ENCODE results near the gene IGF2R.
"Not testable (repeated sequence)": the region's sequence is repeated elsewhere in the genome, so short reads cannot be mapped to it uniquely, and the experiment has no call there.

IGF2R gene

GRCh38 chr6:160095146-160095845 lies 126.4 kb downstream of the IGF2R start:
- no peak for DNase-seq (ENCODE audit: low spot score)

- DNase-seq (ENCODE audit: low spot score), result no peak
Measured at GRCh38 chr6:160101277-160102205, 132.7 kb downstream of the IGF2R start.

- DNase-seq (ENCODE audit: low spot score), result no peak
Measured at GRCh38 chr6:160102399-160102798, 133.5 kb downstream of the IGF2R start.

GRCh38 chr6:160102956-160103824 lies 134.3 kb downstream of the IGF2R start:
- DNase-seq (ENCODE audit: low spot score), result peak; percentile 40

GRCh38 chr6:160103825-160104100 lies 134.9 kb downstream of the IGF2R start:
- DNase-seq (ENCODE audit: low spot score), result no peak

- DNase-seq (ENCODE audit: low spot score), result no peak
Measured at GRCh38 chr6:160104821-160105517, 136.1 kb downstream of the IGF2R start.

- no peak for DNase-seq (ENCODE audit: low spot score)
Measured at GRCh38 chr6:160106010-160106409, 137.1 kb downstream of the IGF2R start.

GRCh38 chr6:160106701-160107100 lies 137.8 kb downstream of the IGF2R start:
- no peak for DNase-seq (ENCODE audit: low spot score)

GRCh38 chr6:160108077-160108476 lies 139.2 kb downstream of the IGF2R start:
- no peak for DNase-seq (ENCODE audit: low spot score)

GRCh38 chr6:160110586-160111123 lies 141.8 kb downstream of the IGF2R start:
- DNase-seq (ENCODE audit: low spot score), result no peak

- DNase-seq (ENCODE audit: low spot score), result no peak
Measured at GRCh38 chr6:160111806-160112205, 142.9 kb downstream of the IGF2R start.

- DNase-seq (ENCODE audit: low spot score), result no peak
Measured at GRCh38 chr6:160112628-160113299, 143.9 kb downstream of the IGF2R start.

GRCh38 chr6:160114536-160114935 lies 145.7 kb downstream of the IGF2R start:
- DNase-seq (ENCODE audit: low spot score), result not testable (repeated sequence)

GRCh38 chr6:160115421-160115820 lies 146.5 kb downstream of the IGF2R start:
- no peak for DNase-seq (ENCODE audit: low spot score)

- no peak for DNase-seq (ENCODE audit: low spot score)
Measured at GRCh38 chr6:160116411-160116810, 147.5 kb downstream of the IGF2R start.

GRCh38 chr6:160117137-160117536 lies 148.3 kb downstream of the IGF2R start:
- no peak for DNase-seq (ENCODE audit: low spot score)

GRCh38 chr6:160118620-160119229 lies 149.8 kb downstream of the IGF2R start:
- DNase-seq (ENCODE audit: low spot score), result no peak

- no peak for DNase-seq (ENCODE audit: low spot score)
Measured at GRCh38 chr6:160120087-160120486, 151.2 kb downstream of the IGF2R start.

- no peak for DNase-seq (ENCODE audit: low spot score)
Measured at GRCh38 chr6:160121558-160121957, 152.7 kb downstream of the IGF2R start, which contains the start of gene SLC22A1. TSS of gene SLC22A1 (plus strand) at chr6:160121815. CDS start at chr6:160121936, 121 bp downstream.

GRCh38 chr6:160121981-160122380 lies 153.1 kb downstream of the IGF2R start:
- no peak for DNase-seq (ENCODE audit: low spot score)

All from AG08395 (cell line).